GM21576 (cell line): Measurements from ENCODE around the gene SEMA4D.
A peak's percentile ranks its signal among the peaks of the same experiment; 100 is the strongest.
"Not testable (repeated sequence)": the region's sequence is repeated elsewhere in the genome, so short reads cannot be mapped to it uniquely, and the experiment has no call there.

Experiments used
- ATAC-seq: cut with Tn5 transposase; IDR thresholded peaks from one replicate; pipeline ENCODE4 v1.9.1; 2021; ENCODE audit warnings: mild to moderate bottlenecking, moderate library complexity; ENCODE audit not compliant: unreplicated experiment

Gene SEMA4D

GRCh38 chr9:89376286-89376685, 121.6 kb downstream of the SEMA4D start:
- ATAC-seq: no peak

GRCh38 chr9:89375191-89375760, 122.6 kb downstream of the SEMA4D start:
- ATAC-seq: peak; percentile 73

GRCh38 chr9:89374176-89374575, 123.7 kb downstream of the SEMA4D start:
- ATAC-seq: no peak

- ATAC-seq: no peak
Observed at GRCh38 chr9:89372979-89373378, 124.9 kb downstream of the SEMA4D start.

- no peak for ATAC-seq
Observed at GRCh38 chr9:89372230-89372816, 125.6 kb downstream of the SEMA4D start.

GRCh38 chr9:89371791-89372190, 126.1 kb downstream of the SEMA4D start:
- not testable (repeated sequence) for ATAC-seq

- ATAC-seq: no peak
Observed at GRCh38 chr9:89370593-89370992, 127.3 kb downstream of the SEMA4D start.

DNA sequence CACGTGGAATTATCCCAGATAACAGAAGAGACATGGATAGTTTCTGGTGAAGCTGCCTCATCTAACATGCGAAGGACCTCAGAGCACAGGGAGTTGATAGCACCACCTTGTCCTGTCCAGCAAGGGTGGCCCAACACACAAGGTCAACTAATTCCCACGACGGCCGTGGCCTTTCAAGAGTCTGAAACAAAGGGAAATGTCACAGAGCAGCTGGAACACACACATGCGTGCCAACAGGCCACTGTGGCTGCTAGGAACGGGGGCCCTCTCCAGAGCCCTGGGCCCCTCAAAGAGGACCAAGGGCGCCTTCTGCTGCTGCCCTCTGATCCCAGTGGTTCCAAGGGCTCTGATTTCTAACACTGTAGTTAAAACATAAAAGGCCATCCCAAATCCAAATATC, 128.9 kb downstream of the SEMA4D start:
- no peak for ATAC-seq

GRCh38 chr9:89368550-89368949, 129.4 kb downstream of the SEMA4D start:
- ATAC-seq: no peak

- ATAC-seq: no peak
Observed at GRCh38 chr9:89367726-89368437, 130.0 kb downstream of the SEMA4D start.

GRCh38 chr9:89367281-89367680, 130.6 kb downstream of the SEMA4D start:
- ATAC-seq: no peak

DNA sequence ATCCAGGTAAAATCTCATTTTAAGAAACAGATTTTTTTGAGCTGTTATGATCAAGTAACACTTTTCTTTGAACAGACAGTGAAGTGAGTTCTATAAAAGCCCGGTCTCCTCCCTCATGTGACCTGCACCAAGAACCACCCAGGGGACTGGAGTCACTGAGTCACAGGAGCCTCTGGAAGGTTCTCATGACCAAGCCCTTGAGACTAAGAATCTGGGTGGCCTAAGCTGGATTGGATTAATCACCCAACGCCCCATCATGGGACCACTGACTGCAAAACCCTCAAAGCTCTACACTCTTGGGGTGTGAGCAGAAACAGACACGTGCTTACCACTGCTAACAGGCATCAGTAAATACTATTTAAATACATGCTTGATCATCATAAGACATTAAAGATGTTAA, 131.2 kb downstream of the SEMA4D start:
- ATAC-seq: no peak

DNA sequence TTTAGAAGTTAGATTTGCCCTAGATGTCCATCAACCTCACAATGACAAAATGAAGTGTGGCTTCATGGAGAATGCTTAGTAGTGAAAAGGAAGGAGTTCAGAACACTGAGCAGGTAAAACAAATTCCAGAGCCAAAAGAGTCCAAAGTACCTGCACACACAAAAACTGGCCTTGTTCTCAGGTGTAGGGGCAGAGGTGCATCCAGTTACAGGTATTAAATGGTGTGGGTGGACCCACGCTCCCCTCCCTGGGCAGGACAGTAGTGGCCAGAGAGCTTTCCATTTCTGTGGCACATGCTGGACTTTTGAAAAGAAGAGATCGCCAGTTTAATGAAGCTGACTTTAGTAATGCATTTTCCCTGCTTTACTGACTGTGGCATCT, 132.4 kb downstream of the SEMA4D start:
- no peak for ATAC-seq

DNA sequence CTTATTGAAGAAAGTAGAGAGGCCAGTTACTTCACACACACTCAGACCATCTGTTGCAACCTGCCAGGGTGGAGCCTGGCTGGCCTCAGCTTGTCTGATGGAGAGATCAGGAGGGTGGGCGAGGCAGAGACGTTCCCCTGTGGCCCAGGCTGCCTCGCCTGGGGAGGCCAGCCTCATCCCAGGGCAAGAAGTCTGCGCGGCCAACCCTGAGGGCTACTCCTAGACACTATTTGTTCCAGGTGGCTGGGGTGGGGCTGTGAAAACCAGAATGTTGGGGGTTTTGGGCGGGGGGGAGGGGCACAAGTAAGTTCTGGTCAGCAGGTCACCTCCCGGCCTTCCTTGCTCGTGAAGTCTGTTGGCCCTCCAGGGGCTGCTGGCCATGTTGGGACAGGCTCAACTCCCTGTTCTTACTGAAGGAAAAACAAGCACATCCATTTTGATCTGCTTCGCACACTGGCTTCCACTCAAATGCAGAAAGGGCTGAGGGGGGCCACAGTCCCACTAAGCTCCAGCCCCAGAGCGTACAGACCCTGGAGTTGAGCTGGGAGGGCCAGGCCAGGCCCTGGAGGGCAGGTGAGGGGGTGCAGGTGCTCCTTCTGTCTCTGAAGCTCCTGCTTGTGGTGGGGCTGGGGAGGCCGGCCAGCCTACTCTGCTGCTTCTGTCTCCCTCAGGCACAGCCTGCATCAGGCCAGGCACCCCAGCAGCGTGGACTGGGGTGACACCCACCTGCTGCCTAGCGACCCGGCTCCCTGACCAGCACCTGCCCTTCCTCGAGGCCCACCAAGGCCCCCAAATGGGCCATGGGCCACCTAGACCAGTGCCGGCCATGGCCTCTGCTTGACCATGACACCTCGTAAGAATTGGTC, 133.0 kb downstream of the SEMA4D start:
- no peak for ATAC-seq

DNA sequence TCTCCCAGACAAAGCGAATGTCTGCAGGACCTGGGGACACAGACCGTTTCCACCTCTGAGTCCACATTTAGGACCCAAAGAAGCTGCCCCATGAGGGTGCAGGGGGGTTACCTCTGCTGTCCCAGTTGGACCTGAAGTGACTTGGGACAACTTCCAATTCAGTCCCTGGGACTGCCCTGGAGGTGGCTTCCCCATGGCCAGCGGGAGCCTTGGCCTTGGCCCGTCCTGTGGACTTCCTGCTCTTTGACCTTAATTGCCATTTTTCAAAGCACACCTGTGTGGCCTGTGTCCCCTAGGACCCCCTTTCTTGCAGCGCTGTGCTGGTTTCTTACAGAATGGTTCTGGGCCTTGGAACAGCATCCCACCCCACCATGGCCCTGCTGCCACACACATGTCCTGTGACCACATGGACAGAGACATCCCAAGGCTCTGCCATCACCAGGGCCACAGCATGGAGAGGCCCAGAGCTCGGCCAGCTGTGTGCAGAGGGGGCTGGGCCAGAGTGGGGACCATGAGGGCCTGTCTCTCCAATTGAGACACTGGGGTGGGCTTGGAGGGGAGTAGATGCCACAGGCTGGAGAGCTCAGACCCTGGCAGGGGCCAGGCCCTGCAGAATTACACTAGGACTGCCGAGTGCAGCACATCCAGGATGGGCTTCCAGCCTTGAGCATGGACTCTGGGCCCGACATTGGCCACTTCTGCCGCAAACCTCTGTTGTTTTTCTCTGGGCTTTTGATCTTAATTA, 133.8 kb downstream of the SEMA4D start:
- no peak for ATAC-seq

GRCh38 chr9:89363311-89363670, 134.6 kb downstream of the SEMA4D start:
- no peak for ATAC-seq

- no peak for ATAC-seq
Observed at GRCh38 chr9:89362647-89363310, 135.1 kb downstream of the SEMA4D start.

DNA sequence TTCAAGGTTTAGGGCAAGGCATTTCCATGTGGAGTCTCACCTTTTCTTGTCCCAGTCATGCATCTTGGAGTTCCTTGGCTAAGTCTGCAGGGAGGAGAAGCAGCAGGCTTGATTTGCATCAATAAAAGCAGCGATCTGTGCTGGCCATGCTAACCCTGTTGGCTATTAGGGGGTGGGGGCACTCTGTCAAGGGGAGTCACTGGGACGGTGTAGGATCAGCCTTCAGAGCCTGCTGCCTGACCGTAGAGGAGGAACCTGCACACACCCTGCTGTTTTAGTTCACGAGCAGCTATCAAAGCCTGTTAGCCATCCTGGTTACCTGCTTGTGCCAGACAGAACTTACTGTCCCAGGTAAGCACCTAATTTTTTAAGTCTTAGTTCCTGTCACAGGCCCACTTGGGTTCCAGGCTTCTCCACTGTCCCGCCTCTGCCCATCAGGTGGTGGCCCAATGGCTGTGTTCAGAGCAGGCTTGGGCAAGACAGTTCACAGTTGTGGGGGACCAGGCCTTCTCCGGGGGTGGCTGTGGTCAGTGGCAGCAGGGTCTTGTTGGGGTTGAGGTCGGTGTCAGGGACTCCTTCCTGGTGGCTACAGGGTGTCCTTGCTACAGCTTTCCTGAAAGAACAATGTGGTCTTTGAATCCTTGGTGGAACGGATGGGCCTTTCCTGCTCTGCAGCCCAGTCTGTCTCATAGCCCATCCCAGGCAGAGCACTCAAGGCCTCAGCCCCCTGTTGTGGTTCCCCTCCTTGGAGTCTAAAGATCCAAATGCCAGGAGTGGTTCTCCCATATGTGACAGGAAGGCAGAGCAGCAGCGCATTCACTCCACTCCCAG, 135.9 kb downstream of the SEMA4D start:
- ATAC-seq: no peak

- no peak for ATAC-seq
Observed at GRCh38 chr9:89361031-89361430, 136.9 kb downstream of the SEMA4D start.

GRCh38 chr9:89360465-89360864, 137.4 kb downstream of the SEMA4D start:
- ATAC-seq: no peak
